Germinal center (tissue), 1 donor: Measurements from ENCODE around the gene CFC1B.
"Not testable (repeated sequence)": the region's sequence is repeated elsewhere in the genome, so short reads cannot be mapped to it uniquely, and the experiment has no call there.

Experiments used
- DNase-seq: peaks from one replicate; pipeline ENCODE4 v3.0.0; 2012; ENCODE audit warnings: mixed read lengths, low spot score

Gene CFC1B

GRCh38 chr2:130566165-130566564 lies 45.1 kb downstream of the CFC1B start:
- not testable (repeated sequence) for DNase-seq

GRCh38 chr2:130571929-130572328 lies 50.9 kb downstream of the CFC1B start:
- not testable (repeated sequence) for DNase-seq

- DNase-seq = not testable (repeated sequence)
These were observed 53.2 kb downstream of the CFC1B start for GRCh38 chr2:130574230-130574629.

- not testable (repeated sequence) for DNase-seq
These were observed 55.3 kb downstream of the CFC1B start for GRCh38 chr2:130576209-130576784.

GRCh38 chr2:130577559-130577958 lies 56.5 kb downstream of the CFC1B start:
- not testable (repeated sequence) for DNase-seq
